Loucy (cell line): Measurements from ENCODE around the gene WDR48.

ENCODE experiments used
- CTCF ChIP-seq: fragments of 200-600 bp; sonication (generic); conservative IDR thresholded peaks from 2 replicates; pipeline ENCODE4 v1.5.1; 2014; ENCODE audit warnings: mild to moderate bottlenecking, antibody characterized with exemption, low read length
- EZH2phosphoT487 ChIP-seq: fragments of 200-600 bp; IDR thresholded peaks from 2 replicates; pipeline ENCODE4 v1.6.1; 2018; ENCODE audit warnings: antibody characterized with exemption, mild to moderate bottlenecking, moderate library complexity, borderline replicate concordance

GRCh38 chr3:39112113-39112512 lies 60.3 kb downstream of the WDR48 start:
- TF ChIP-seq CTCF (no peak), EZH2phosphoT487 (no peak)
